Panc1 (cell line): ENCODE data around the gene CFH.

Experiments
- CTCF ChIP-seq: fragments of 450-650 bp; IDR thresholded peaks from 2 replicates; pipeline ENCODE4 v1.5.1; 2017; ENCODE audit warnings: mild to moderate bottlenecking
- POLR2AphosphoS5 ChIP-seq: IDR thresholded peaks from 2 replicates; pipeline ENCODE4 v1.6.1; 2012; ENCODE audit warnings: mild to moderate bottlenecking, low read depth, low read length, moderate library complexity

DNA sequence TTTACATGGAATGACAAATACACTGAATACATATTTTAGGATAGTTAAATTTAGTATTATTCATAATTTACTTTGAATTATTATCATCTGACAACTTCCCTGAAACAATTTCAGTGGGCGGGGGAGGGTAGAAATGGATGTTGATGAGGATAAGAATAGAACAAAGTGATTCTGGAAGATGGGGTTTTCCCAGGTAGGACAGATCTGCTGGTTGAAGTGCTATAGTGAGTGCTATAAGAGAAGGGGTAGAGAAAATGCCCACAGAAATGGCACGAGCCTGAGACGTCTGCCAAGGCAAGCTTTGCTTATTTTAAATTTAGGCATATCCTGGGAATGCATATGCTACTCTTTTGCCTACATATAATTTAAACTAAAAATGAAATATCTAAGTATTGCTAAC is 3.2 kb downstream of the CFH start:
- TF ChIP-seq CTCF (no peak), POLR2AphosphoS5 (no peak)
